Ascending aorta (tissue), 2 donors: ENCODE data around the gene FAM111B. TPM values are rescaled to one million over a fixed set of nuclear protein-coding genes. Genes with fewer than 3 reads are reported as not detected.

Experiments
- DNase-seq, 2 donors: peaks; one replicate each; pipeline ENCODE4 v3.0.0-alpha.2; 2019; ENCODE audit warnings: low spot score in 2 of 2
- H3K27ac ChIP-seq, 2 donors: fragments of 200-600 bp; sonication (generic); one replicate each; pipeline ENCODE4 v1.5.1; 2016 to 2017; ENCODE audit warnings: mild to moderate bottlenecking in 1 of 2
- H3K27me3 ChIP-seq: fragments of 200-600 bp; sonication (generic); one replicate; pipeline ENCODE4 v1.5.1; 2017
- H3K36me3 ChIP-seq, 2 donors: fragments of 200-600 bp; sonication (generic); one replicate each; pipeline ENCODE4 v1.5.1; 2016
- H3K4me1 ChIP-seq, 2 donors: fragments of 200-600 bp; sonication (generic); one replicate each; pipeline ENCODE4 v1.5.1; 2016 to 2017; ENCODE audit warnings: mild to moderate bottlenecking in 1 of 2
- H3K4me3 ChIP-seq, 2 donors: fragments of 200-600 bp; sonication (generic); one replicate each; pipeline ENCODE4 v1.5.1; 2016 to 2017; ENCODE audit warnings: mild to moderate bottlenecking in 1 of 2
- H3K9me3 ChIP-seq, 2 donors: fragments of 200-600 bp; sonication (generic); one replicate each; pipeline ENCODE4 v1.5.1; 2016
- CTCF ChIP-seq, 3 experiments: fragments of 200-600 bp in 2 of 3; fragments of 450-650 bp in 1 of 3; sonication (generic) in 2 of 3; IDR thresholded peaks; one replicate each; pipeline ENCODE4 v1.5.1; 2016 to 2019; ENCODE audit warnings: antibody characterized with exemption in 3 of 3, mild to moderate bottlenecking in 1 of 3, moderate library complexity in 1 of 3
- intact Hi-C: fragments of 100-400 bp; cut with DNase I; formaldehyde crosslinking; loops from one replicate; pipeline ENCODE4 v1.15.1; 2023
- total RNA-seq: library from RNA; depleted of rRNA; stranded (reverse); fragments of >200 nt; gene quantifications from one replicate; pipeline ENCODE4 v1.1.0, GENCODE V29; 2016

The FAM111B gene
- total RNA-seq, 1 donor from 2014 or later: not detected

GRCh38 chr11:59145534-59145933 lies 38.5 kb downstream of the FAM111B start:
- Histone ChIP-seq H3K36me3 (peaks cover 0 to 4% of the 10 kb centered on the region in 2 donors), H3K4me3 (no peak overlapping the region), H3K27ac (peak overlapping the region in 1 of 2 donors; percentile 95), H3K27me3 (no peaks in the 10 kb centered on the region), H3K9me3 (no peaks in the 10 kb centered on the region), H3K4me1 (peaks cover 0 to 9% of the 10 kb centered on the region in 2 donors)
- no peak for TF ChIP-seq CTCF (IDR thresholded peaks at IDR 0.05)
- DNase-seq: no peak
- intact Hi-C loops: loop anchor here (10.0 kb wide), 2 partner anchors 409 to 469 kb away; partner anchors contain the start of gene OSBP

- intact Hi-C loops: no loop called here
- DNase-seq: no peak
- peaks cover 0 to 4% of the 10 kb centered on the region in 2 donors for H3K36me3 ChIP-seq
- H3K27ac ChIP-seq: no peak overlapping the region
- no peak overlapping the region for H3K4me3 ChIP-seq
- no peaks in the 10 kb centered on the region for H3K27me3 ChIP-seq
- H3K9me3 ChIP-seq: no peaks in the 10 kb centered on the region
- H3K4me1 ChIP-seq: no peaks in the 10 kb centered on the region
- TF ChIP-seq CTCF (IDR thresholded peaks at IDR 0.05): no peak
These were observed 44.7 kb downstream of the FAM111B start for GRCh38 chr11:59151761-59152160.

- Histone ChIP-seq H3K36me3 (peaks cover 0 to 4% of the 10 kb centered on the region in 2 donors), H3K27ac (no peak overlapping the region), H3K4me1 (no peaks in the 10 kb centered on the region), H3K4me3 (no peak overlapping the region), H3K9me3 (no peaks in the 10 kb centered on the region), H3K27me3 (no peaks in the 10 kb centered on the region)
- no peak for DNase-seq
- TF ChIP-seq CTCF (IDR thresholded peaks at IDR 0.05): no peak
- intact Hi-C loops: no loop called here
These were observed 45.4 kb downstream of the FAM111B start for GRCh38 chr11:59152312-59152951.

- no peaks in the 10 kb centered on the region for H3K9me3 ChIP-seq
- DNase-seq: no peak
- no peak overlapping the region for H3K4me3 ChIP-seq
- H3K36me3 ChIP-seq: peaks cover 0 to 4% of the 10 kb centered on the region in 2 donors
- H3K4me1 ChIP-seq: no peaks in the 10 kb centered on the region
- H3K27me3 ChIP-seq: no peaks in the 10 kb centered on the region
- no peak overlapping the region for H3K27ac ChIP-seq
- intact Hi-C loops: loop anchor here (5.0 kb wide), 3 partner anchors 57 to 502 kb away; no protein-coding TSS in a partner anchor
- no peak for TF ChIP-seq CTCF (IDR thresholded peaks at IDR 0.05)
These were observed 47.6 kb downstream of the FAM111B start for GRCh38 chr11:59154610-59155009.

GRCh38 chr11:59157433-59157832 lies 50.4 kb downstream of the FAM111B start:
- Histone ChIP-seq H3K4me3 (no peak overlapping the region), H3K27ac (no peak overlapping the region), H3K27me3 (no peaks in the 10 kb centered on the region), H3K36me3 (no peaks in the 10 kb centered on the region), H3K4me1 (no peaks in the 10 kb centered on the region), H3K9me3 (no peaks in the 10 kb centered on the region)
- intact Hi-C loops: loop anchor here (5.0 kb wide), 3 partner anchors 60 to 505 kb away; no protein-coding TSS in a partner anchor
- no peak for TF ChIP-seq CTCF (IDR thresholded peaks at IDR 0.05)
- no peak for DNase-seq
